ENCODE data around the gene C16orf96.

The C16orf96 gene

GRCh38 chr16:4529085-4530060 lies 26.8 kb upstream of the C16orf96 start:
- H3K27me3 ChIP-seq (ENCODE audit: low read length) = no peaks in the 10 kb centered on the region
- no peaks in the 10 kb centered on the region for H3K9me2 ChIP-seq (replicated peaks; ENCODE audit: insufficient read depth, low read length)
- no peaks in the 10 kb centered on the region for H4K20me1 ChIP-seq (ENCODE audit: low read depth, low read length)
- H3K36me3 ChIP-seq (ENCODE audit: low read length) = no peaks in the 10 kb centered on the region
- peak overlapping the region; percentile 50 for H3K4me2 ChIP-seq (ENCODE audit: low read depth, low read length, poor library complexity, severe bottlenecking)
- H3F3A ChIP-seq (ENCODE audit: insufficient read depth) = peaks cover 5% of the 10 kb centered on the region
- H3K9me3 ChIP-seq (ENCODE audit: insufficient read depth, low read length) = no peaks in the 10 kb centered on the region
- peak overlapping the region; percentile 75 for H3K27ac ChIP-seq (ENCODE audit: low read depth, low read length)
- H3K4me3 ChIP-seq (ENCODE audit: insufficient read depth, low read length, poor library complexity, severe bottlenecking) = peak overlapping the region; percentile 9
- no peaks in the 10 kb centered on the region for H3K79me2 ChIP-seq (ENCODE audit: insufficient read depth, low read length)
- peak overlapping the region; percentile 40 for H3K9ac ChIP-seq (ENCODE audit: low read length)
- H2AFZ ChIP-seq (ENCODE audit: low read depth, low read length, severe bottlenecking) = peak overlapping the region; percentile 92
- TF ChIP-seq, protein P1, sequence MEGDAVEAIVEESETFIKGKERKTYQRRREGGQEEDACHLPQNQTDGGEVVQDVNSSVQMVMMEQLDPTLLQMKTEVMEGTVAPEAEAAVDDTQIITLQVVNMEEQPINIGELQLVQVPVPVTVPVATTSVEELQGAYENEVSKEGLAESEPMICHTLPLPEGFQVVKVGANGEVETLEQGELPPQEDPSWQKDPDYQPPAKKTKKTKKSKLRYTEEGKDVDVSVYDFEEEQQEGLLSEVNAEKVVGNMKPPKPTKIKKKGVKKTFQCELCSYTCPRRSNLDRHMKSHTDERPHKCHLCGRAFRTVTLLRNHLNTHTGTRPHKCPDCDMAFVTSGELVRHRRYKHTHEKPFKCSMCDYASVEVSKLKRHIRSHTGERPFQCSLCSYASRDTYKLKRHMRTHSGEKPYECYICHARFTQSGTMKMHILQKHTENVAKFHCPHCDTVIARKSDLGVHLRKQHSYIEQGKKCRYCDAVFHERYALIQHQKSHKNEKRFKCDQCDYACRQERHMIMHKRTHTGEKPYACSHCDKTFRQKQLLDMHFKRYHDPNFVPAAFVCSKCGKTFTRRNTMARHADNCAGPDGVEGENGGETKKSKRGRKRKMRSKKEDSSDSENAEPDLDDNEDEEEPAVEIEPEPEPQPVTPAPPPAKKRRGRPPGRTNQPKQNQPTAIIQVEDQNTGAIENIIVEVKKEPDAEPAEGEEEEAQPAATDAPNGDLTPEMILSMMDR (IDR thresholded peaks at IDR 0.05; ENCODE audit: insufficient read depth, low read length, poor library complexity, severe bottlenecking) = no peak

DNA sequence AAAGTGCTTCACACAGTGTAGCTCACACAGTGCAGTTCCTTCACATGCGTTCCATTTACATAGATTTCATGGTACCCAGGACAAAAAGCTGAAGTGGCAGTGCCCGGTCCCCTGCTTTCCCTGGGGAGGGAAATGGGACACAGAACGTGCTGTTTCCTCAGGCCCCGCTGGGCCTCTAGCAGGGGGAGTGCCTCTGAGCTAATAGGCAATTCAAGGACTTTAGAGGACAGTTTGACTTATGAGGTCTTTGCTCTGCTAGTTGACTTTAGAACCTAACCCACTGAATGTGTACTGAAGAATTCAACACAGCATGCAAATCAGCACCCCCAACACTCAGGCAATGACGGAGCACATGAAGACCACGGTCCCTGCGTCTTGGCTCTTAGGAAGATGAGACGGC lies 24.3 kb upstream of the C16orf96 start:
- no peaks in the 10 kb centered on the region for H3K36me3 ChIP-seq (ENCODE audit: low read length)
- no peaks in the 10 kb centered on the region for H3K9me2 ChIP-seq (replicated peaks; ENCODE audit: insufficient read depth, low read length)
- TF ChIP-seq, protein P1 (IDR thresholded peaks at IDR 0.05; ENCODE audit: insufficient read depth, low read length, poor library complexity, severe bottlenecking) = no peak
- no peak for TF ChIP-seq EZH2phosphoT487 (conservative IDR thresholded peaks at IDR 0.05; ENCODE audit: low read length)
- H4K20me1 ChIP-seq (ENCODE audit: low read depth, low read length) = no peaks in the 10 kb centered on the region
- H3K27ac ChIP-seq (ENCODE audit: low read depth, low read length) = no peak overlapping the region
- H3K9me3 ChIP-seq (ENCODE audit: insufficient read depth, low read length) = no peaks in the 10 kb centered on the region
- no peak overlapping the region for H3K4me3 ChIP-seq (ENCODE audit: insufficient read depth, low read length, poor library complexity, severe bottlenecking)
- no peak overlapping the region for H3K4me2 ChIP-seq (ENCODE audit: low read depth, low read length, poor library complexity, severe bottlenecking)
- H3F3A ChIP-seq (ENCODE audit: insufficient read depth) = peaks cover 5% of the 10 kb centered on the region
- H3K27me3 ChIP-seq (ENCODE audit: low read length) = no peaks in the 10 kb centered on the region
- no peaks in the 10 kb centered on the region for H3K79me2 ChIP-seq (ENCODE audit: insufficient read depth, low read length)
- no peak overlapping the region for H2AFZ ChIP-seq (ENCODE audit: low read depth, low read length, severe bottlenecking)
- H3K9ac ChIP-seq (ENCODE audit: low read length) = no peak overlapping the region

DNA sequence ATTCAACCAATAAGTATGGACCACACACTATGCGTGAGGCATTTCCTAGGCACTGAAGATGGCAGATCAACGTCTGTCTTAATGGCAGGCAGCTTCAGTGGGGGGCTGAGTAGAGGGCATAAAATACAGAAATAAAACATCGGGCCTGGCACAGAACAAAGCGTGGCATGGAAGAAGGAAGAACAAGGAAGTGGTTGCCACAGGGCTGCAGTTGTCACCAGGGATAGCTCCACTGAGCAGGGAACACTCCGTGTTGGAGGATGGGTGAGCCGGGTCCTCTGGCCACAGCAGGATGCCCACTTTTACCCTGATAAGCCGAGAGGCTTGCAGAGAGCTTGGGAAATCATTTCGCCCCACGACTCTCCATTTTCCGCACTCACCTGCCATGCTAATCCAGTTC lies 23.9 kb upstream of the C16orf96 start:
- H3F3A ChIP-seq (ENCODE audit: insufficient read depth) = peaks cover 4% of the 10 kb centered on the region
- H2AFZ ChIP-seq (ENCODE audit: low read depth, low read length, severe bottlenecking) = no peak overlapping the region
- H3K4me2 ChIP-seq (ENCODE audit: low read depth, low read length, poor library complexity, severe bottlenecking) = no peak overlapping the region
- H3K27me3 ChIP-seq (ENCODE audit: low read length) = no peaks in the 10 kb centered on the region
- H3K9me3 ChIP-seq (ENCODE audit: insufficient read depth, low read length) = no peaks in the 10 kb centered on the region
- TF ChIP-seq, protein P1 (IDR thresholded peaks at IDR 0.05; ENCODE audit: insufficient read depth, low read length, poor library complexity, severe bottlenecking) = no peak
- no peak overlapping the region for H3K27ac ChIP-seq (ENCODE audit: low read depth, low read length)
- H3K36me3 ChIP-seq (ENCODE audit: low read length) = no peaks in the 10 kb centered on the region
- no peak overlapping the region for H3K9ac ChIP-seq (ENCODE audit: low read length)
- H3K79me2 ChIP-seq (ENCODE audit: insufficient read depth, low read length) = no peaks in the 10 kb centered on the region
- H3K9me2 ChIP-seq (replicated peaks; ENCODE audit: insufficient read depth, low read length) = no peaks in the 10 kb centered on the region
- no peaks in the 10 kb centered on the region for H4K20me1 ChIP-seq (ENCODE audit: low read depth, low read length)
- no peak overlapping the region for H3K4me3 ChIP-seq (ENCODE audit: insufficient read depth, low read length, poor library complexity, severe bottlenecking)

Data from SU-DHL-6 (cell line).